Stomach (tissue), 4 donors: ENCODE results near the gene RPTOR.

ENCODE experiments used
- CTCF ChIP-seq, 7 experiments: fragments of 450-650 bp in 4 of 7; fragments of 200-600 bp in 3 of 7; sonication (generic) in 3 of 7; IDR thresholded peaks; one replicate each; pipeline ENCODE4 v1.5.1; 2016 to 2019; ENCODE audit warnings: antibody characterized with exemption in 7 of 7, control low read depth in 2 of 7, mild to moderate bottlenecking in 1 of 7
- EP300 ChIP-seq: sonication (generic); formaldehyde crosslinking; IDR thresholded peaks from one replicate; pipeline ENCODE4 v1.6.1; 2017; ENCODE audit warnings: antibody characterized with exemption
- POLR2A ChIP-seq, 4 donors: fragments of 450-650 bp; IDR thresholded peaks; one replicate each; pipeline ENCODE4 v1.6.1; 2016; ENCODE audit warnings: antibody characterized with exemption in 4 of 4, control low read depth in 2 of 4, mild to moderate bottlenecking in 1 of 4, moderate library complexity in 1 of 4
- POLR2AphosphoS5 ChIP-seq, 3 donors: sonication (generic); formaldehyde crosslinking; IDR thresholded peaks; one replicate each; pipeline ENCODE4 v1.6.1; 2016; ENCODE audit warnings: antibody characterized with exemption in 3 of 3

GRCh38 chr17:80751946-80752581 lies 207.4 kb downstream of the RPTOR start:
- TF ChIP-seq CTCF (IDR thresholded peaks at IDR 0.05) (no peak), POLR2A (IDR thresholded peaks at IDR 0.05) (no peak), POLR2AphosphoS5 (IDR thresholded peaks at IDR 0.05) (no peak), EP300 (no peak)
